ENCODE results near the gene AUNIP. TPM values are rescaled to one million over a fixed set of nuclear protein-coding genes. Genes with fewer than 3 reads are reported as not detected.

Gene AUNIP
- total RNA-seq, 1 donor from 2014 or later = 0.82 TPM

- peak; percentile 87 to 88 for DNase-seq (ENCODE audit: low spot score in 2 of 2)
- FAIRE-seq = no peak
Measured at GRCh38 chr1:25799935-25800702, 59.1 kb downstream of the AUNIP start, which contains the start of gene SELENON. Gene SELENON (plus strand): TSS chr1:25800193. CDS start chr1:25800231, 38 bp downstream.

- FAIRE-seq (no peak), DNase-seq (ENCODE audit: low spot score in 2 of 2) (no peak)
Measured at GRCh38 chr1:25799352-25799934, 59.8 kb downstream of the AUNIP start.

- no peak for FAIRE-seq
- no peak for DNase-seq (ENCODE audit: low spot score in 2 of 2)
Measured at GRCh38 chr1:25798666-25799351, 60.4 kb downstream of the AUNIP start.

- DNase-seq (ENCODE audit: low spot score in 2 of 2) (no peak), FAIRE-seq (no peak)
Measured at GRCh38 chr1:25797939-25798338, 61.3 kb downstream of the AUNIP start.

GRCh38 chr1:25796811-25797458 lies 62.3 kb downstream of the AUNIP start:
- FAIRE-seq (no peak), DNase-seq (ENCODE audit: low spot score in 2 of 2) (peak in 1 of 2 donors; percentile 73)

GRCh38 chr1:25795946-25796810 lies 63.1 kb downstream of the AUNIP start:
- FAIRE-seq = no peak

GRCh38 chr1:25795211-25795610 lies 64.0 kb downstream of the AUNIP start:
- FAIRE-seq (no peak), DNase-seq (ENCODE audit: low spot score in 2 of 2) (no peak)

More at GRCh38 chr1:25795946-25796810, 63.1 kb downstream of the AUNIP start:
- DNase-seq (ENCODE audit: low spot score in 2 of 2) = no peak

GRCh38 chr1:25794325-25794724 lies 64.9 kb downstream of the AUNIP start:
- DNase-seq (ENCODE audit: low spot score in 2 of 2) = no peak
- FAIRE-seq = no peak

GRCh38 chr1:25793585-25794170 lies 65.6 kb downstream of the AUNIP start:
- FAIRE-seq (no peak), DNase-seq (ENCODE audit: low spot score in 2 of 2) (no peak)

- DNase-seq (ENCODE audit: low spot score in 2 of 2) (no peak), FAIRE-seq (no peak)
Measured at GRCh38 chr1:25792115-25792514, 67.1 kb downstream of the AUNIP start.

- FAIRE-seq (no peak), DNase-seq (ENCODE audit: low spot score in 2 of 2) (no peak)
Measured at GRCh38 chr1:25790472-25790871, 68.8 kb downstream of the AUNIP start.

GRCh38 chr1:25787760-25788166 lies 71.5 kb downstream of the AUNIP start:
- FAIRE-seq (no peak), DNase-seq (ENCODE audit: low spot score in 2 of 2) (no peak)

- DNase-seq (ENCODE audit: low spot score in 2 of 2) (no peak), FAIRE-seq (no peak)
Measured at GRCh38 chr1:25786887-25787759, 72.1 kb downstream of the AUNIP start.

GRCh38 chr1:25785333-25786067 lies 73.8 kb downstream of the AUNIP start:
- DNase-seq (ENCODE audit: low spot score in 2 of 2) (no peak), FAIRE-seq (no peak)

- FAIRE-seq (no peak), DNase-seq (ENCODE audit: low spot score in 2 of 2) (no peak)
Measured at GRCh38 chr1:25784575-25785051, 74.6 kb downstream of the AUNIP start.
